ENCODE measurements around the gene PARP11. TPM values are rescaled to one million over a fixed set of nuclear protein-coding genes. Genes with fewer than 3 reads are reported as not detected.

The PARP11 gene
- total RNA-seq, 2 experiments from 2014 or later: 13.4 TPM

- DNase-seq: no peak
- Histone ChIP-seq H3K4me3 (ENCODE audit: low read length) (no peak overlapping the region), H3K27ac (ENCODE audit: low read depth in 1 of 2, low read length in 2 of 2) (no peak overlapping the region), H3K27me3 (ENCODE audit: control insufficient read depth in 1 of 2, insufficient read depth in 2 of 2, low read length in 2 of 2) (no peaks in the 10 kb centered on the region), H3K36me3 (ENCODE audit: insufficient read depth, low read length) (no peaks in the 10 kb centered on the region), H3K9me3 (ENCODE audit: control insufficient read depth in 1 of 2, insufficient read depth in 1 of 2, low read length in 2 of 2) (no peaks in the 10 kb centered on the region), H3K4me1 (ENCODE audit: insufficient read depth, low read length) (peaks cover 7% of the 10 kb centered on the region)
- Mint-ChIP-seq H3K27ac (no peak overlapping the region), H3K4me3 (no peak overlapping the region), H3K9me3 (no peaks in the 10 kb centered on the region), H3K27me3 (no peaks in the 10 kb centered on the region), H3K4me1 (ENCODE audit: low read depth) (peaks cover 18% of the 10 kb centered on the region), H3K36me3 (ENCODE audit: low read depth) (no peaks in the 10 kb centered on the region)
- ChIA-PET POLR2A (no interaction called here), CTCF (no interaction called here)
- TF ChIP-seq CTCF (IDR thresholded peaks at IDR 0.05): no peak
- intact Hi-C loops (cut with DNase I, micrococcal nuclease): loop anchor here in 1 of 2 experiments (10.0 kb wide), 4 partner anchors 205 to 785 kb away; partner anchors contain the start of gene TIGAR
- no peak for ATAC-seq (ENCODE audit: poor library complexity)
Measured at GRCh38 chr12:3759878-3760277, 113.3 kb downstream of the PARP11 start.

Other genes with a start within 250 kb of the PARP11 start
- gene CRACR2A, start 120.3 kb downstream of the PARP11 start, total RNA-seq: 10 to 100 TPM; 23.5 to 27.5 TPM